Activated T-helper 1 cell treated with anti-CD3 and anti-CD28 coated beads, Interleukin-12 subunit alpha, Interleukin-12 subunit beta, Interleukin-2, Interleukin-4 antibody, amounts not matched to agents 30 ng/mL and 10 ng/mL and 1 ng/mL, durations not matched to agents 14 hours and 24 hours and 36 hours (primary cell): ENCODE measurements around the gene RPL3. TPM values are rescaled to one million over a fixed set of nuclear protein-coding genes. Genes with fewer than 3 reads are reported as not detected.

Experiments
- DNase-seq: peaks from one replicate; pipeline ENCODE4 v3.0.0; 2021; ENCODE audit warnings: low spot score
- H3K27ac Mint-ChIP-seq: one replicate; pipeline ENCODE4 v1.8.0; 2021; ENCODE audit warnings: mild to moderate bottlenecking, mixed read lengths
- H3K27me3 Mint-ChIP-seq: one replicate; pipeline ENCODE4 v1.8.0; 2022; ENCODE audit warnings: mild to moderate bottlenecking, moderate library complexity, mixed read lengths; ENCODE audit not compliant: insufficient read depth
- H3K36me3 Mint-ChIP-seq: one replicate; pipeline ENCODE4 v1.8.0; 2021; ENCODE audit warnings: low read depth, mixed read lengths
- H3K4me1 Mint-ChIP-seq: one replicate; pipeline ENCODE4 v1.8.0; 2021; ENCODE audit warnings: low read depth, mixed read lengths
- H3K4me3 Mint-ChIP-seq: one replicate; pipeline ENCODE4 v1.8.0; 2021; ENCODE audit warnings: mild to moderate bottlenecking, moderate library complexity, mixed read lengths
- H3K9me3 Mint-ChIP-seq: one replicate; pipeline ENCODE4 v1.8.0; 2021; ENCODE audit warnings: mixed read lengths
- intact Hi-C: fragments of 100-400 bp; cut with micrococcal nuclease; formaldehyde crosslinking; loops from one replicate; pipeline ENCODE4 v1.15.1; 2024
- total RNA-seq: library from RNA; stranded (reverse); gene quantifications from 2 replicates; pipeline ENCODE4 v1.2.3, GENCODE V29; 2022

Gene RPL3
- total RNA-seq, 1 donor from 2014 or later: 1,941 TPM

- H3K36me3 Mint-ChIP-seq: peaks cover 2% of the 10 kb centered on the region
- peaks cover 21% of the 10 kb centered on the region for H3K9me3 Mint-ChIP-seq
- H3K4me1 Mint-ChIP-seq: peaks cover 28% of the 10 kb centered on the region
- peak overlapping the region; percentile 70 for H3K27ac Mint-ChIP-seq
- peaks cover 2% of the 10 kb centered on the region for H3K27me3 Mint-ChIP-seq
- no peak overlapping the region for H3K4me3 Mint-ChIP-seq
- DNase-seq: no peak
- intact Hi-C loops: no loop called here
Observed at GRCh38 chr22:39263626-39264348, 55.6 kb downstream of the RPL3 start.

Other genes starting within 250 kb of the RPL3 start
- gene APOBEC3G, start 242.3 kb downstream of the RPL3 start, total RNA-seq: 53.7 and 56.7 TPM in 2 replicates
- gene APOBEC3H, start 222.4 kb downstream of the RPL3 start, total RNA-seq: 5.0 and 7.4 TPM in 2 replicates
- 12.7 and 13.8 TPM in 2 replicates for gene CBX7, start 166.9 kb downstream of the RPL3 start, total RNA-seq
- gene PDGFB, start 74.6 kb downstream of the RPL3 start, total RNA-seq: 0.78 and 1.2 TPM in 2 replicates
- gene SYNGR1, start 30.4 kb upstream of the RPL3 start, total RNA-seq: not detected in 2 replicates
- 23.5 and 27.7 TPM in 2 replicates for gene TAB1, start 80.2 kb upstream of the RPL3 start, total RNA-seq
- 1.2 TPM in 2 replicates for gene MGAT3, start 137.4 kb upstream of the RPL3 start, total RNA-seq
- gene MIEF1, start 182.7 kb upstream of the RPL3 start, total RNA-seq: 59.4 and 60.2 TPM in 2 replicates
- gene ATF4, start 200.9 kb upstream of the RPL3 start, total RNA-seq: 387 and 390 TPM in 2 replicates
- 98.7 and 101 TPM in 2 replicates for gene RPS19BP1, start 213.1 kb upstream of the RPL3 start, total RNA-seq